WERI-Rb-1 (cell line): ENCODE results near the gene CHN1.

Source experiments
- DNase-seq: peaks from one replicate; pipeline ENCODE4 v3.0.0-alpha.2; 2020
- H3K27ac ChIP-seq: fragments of 250-450 bp; sonication (Bioruptor Pico); 2 replicates; pipeline ENCODE4 v1.5.1; 2020; ENCODE audit warnings: mild to moderate bottlenecking, moderate library complexity
- H3K27me3 ChIP-seq: fragments of 250-450 bp; sonication (Bioruptor Pico); 2 replicates; pipeline ENCODE4 v1.5.1; 2021; ENCODE audit warnings: mild to moderate bottlenecking, low read depth, moderate library complexity; ENCODE audit not compliant: insufficient read depth, severe bottlenecking
- H3K36me3 ChIP-seq: fragments of 250-450 bp; sonication (Bioruptor Pico); 2 replicates; pipeline ENCODE4 v1.5.1; 2020; ENCODE audit warnings: mild to moderate bottlenecking, moderate library complexity
- H3K4me3 ChIP-seq: 2 replicates; pipeline ENCODE4 v1.5.1; 2011; ENCODE audit warnings: low read depth, mild to moderate bottlenecking, control low read depth, low read length
- H3K9me3 ChIP-seq: fragments of 250-450 bp; sonication (Bioruptor Pico); 2 replicates; pipeline ENCODE4 v1.5.1; 2021; ENCODE audit warnings: mild to moderate bottlenecking, moderate library complexity; ENCODE audit not compliant: severe bottlenecking
- TF ChIP-seq, protein P1 (sequence below): IDR thresholded peaks from 2 replicates; pipeline ENCODE4 v1.5.1; 2011; ENCODE audit warnings: low read depth, mild to moderate bottlenecking, control low read depth, inconsistent platforms, low read length

Gene CHN1

DNA sequence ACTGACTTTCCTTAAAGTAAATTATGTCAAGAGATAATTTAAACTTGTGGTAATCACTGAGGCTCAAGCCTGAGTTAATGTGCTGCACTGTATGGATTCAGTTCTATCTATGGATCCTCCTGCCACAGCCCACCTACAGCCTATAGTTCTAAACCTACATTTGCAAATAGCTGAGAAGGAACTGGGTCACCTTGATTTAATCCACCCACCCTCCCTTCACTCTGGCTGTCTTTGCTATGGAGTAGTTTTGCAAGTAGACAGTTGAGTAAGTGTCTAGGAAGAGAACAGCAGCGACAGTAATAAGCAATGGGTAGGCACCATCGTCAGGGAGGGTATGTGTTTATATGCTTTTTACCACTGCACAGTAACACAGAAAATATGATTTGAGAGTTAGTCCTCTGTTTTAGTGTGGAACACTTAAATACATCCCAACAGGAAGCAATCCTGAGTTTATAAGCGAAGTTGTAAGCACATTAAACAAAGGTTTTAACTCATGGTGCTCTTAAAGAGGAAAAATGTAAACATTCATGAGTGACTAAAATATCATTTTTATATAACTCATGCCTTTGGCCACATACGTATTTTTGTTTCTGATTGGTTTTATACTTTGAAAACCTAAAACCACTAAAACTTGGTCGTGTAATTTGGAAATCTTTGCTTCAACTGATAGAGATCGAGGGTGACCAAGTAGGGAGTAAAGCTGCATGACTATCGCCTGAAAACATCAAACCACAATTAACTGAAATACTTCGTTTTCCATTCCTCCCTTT lies 204.6 kb downstream of the CHN1 start:
- peaks cover 14% of the 10 kb centered on the region for H3K36me3 ChIP-seq
- no peak overlapping the region for H3K27ac ChIP-seq
- no peaks in the 10 kb centered on the region for H3K9me3 ChIP-seq
- DNase-seq: no peak
- TF ChIP-seq, protein P1, sequence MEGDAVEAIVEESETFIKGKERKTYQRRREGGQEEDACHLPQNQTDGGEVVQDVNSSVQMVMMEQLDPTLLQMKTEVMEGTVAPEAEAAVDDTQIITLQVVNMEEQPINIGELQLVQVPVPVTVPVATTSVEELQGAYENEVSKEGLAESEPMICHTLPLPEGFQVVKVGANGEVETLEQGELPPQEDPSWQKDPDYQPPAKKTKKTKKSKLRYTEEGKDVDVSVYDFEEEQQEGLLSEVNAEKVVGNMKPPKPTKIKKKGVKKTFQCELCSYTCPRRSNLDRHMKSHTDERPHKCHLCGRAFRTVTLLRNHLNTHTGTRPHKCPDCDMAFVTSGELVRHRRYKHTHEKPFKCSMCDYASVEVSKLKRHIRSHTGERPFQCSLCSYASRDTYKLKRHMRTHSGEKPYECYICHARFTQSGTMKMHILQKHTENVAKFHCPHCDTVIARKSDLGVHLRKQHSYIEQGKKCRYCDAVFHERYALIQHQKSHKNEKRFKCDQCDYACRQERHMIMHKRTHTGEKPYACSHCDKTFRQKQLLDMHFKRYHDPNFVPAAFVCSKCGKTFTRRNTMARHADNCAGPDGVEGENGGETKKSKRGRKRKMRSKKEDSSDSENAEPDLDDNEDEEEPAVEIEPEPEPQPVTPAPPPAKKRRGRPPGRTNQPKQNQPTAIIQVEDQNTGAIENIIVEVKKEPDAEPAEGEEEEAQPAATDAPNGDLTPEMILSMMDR: no peak
- H3K4me3 ChIP-seq: no peak overlapping the region
- H3K27me3 ChIP-seq: no peaks in the 10 kb centered on the region

GRCh38 chr2:174798801-174799200 lies 206.4 kb downstream of the CHN1 start:
- no peak for DNase-seq
- TF ChIP-seq, protein P1: no peak

GRCh38 chr2:174797781-174798276 lies 207.4 kb downstream of the CHN1 start:
- H3K27ac ChIP-seq: no peak overlapping the region
- H3K36me3 ChIP-seq: peaks cover 14% of the 10 kb centered on the region
- DNase-seq: no peak
- no peaks in the 10 kb centered on the region for H3K27me3 ChIP-seq
- no peak overlapping the region for H3K4me3 ChIP-seq
- TF ChIP-seq, protein P1: no peak
- no peaks in the 10 kb centered on the region for H3K9me3 ChIP-seq

More at GRCh38 chr2:174798801-174799200, 206.4 kb downstream of the CHN1 start:
- Histone ChIP-seq H3K27me3 (no peaks in the 10 kb centered on the region), H3K36me3 (peaks cover 14% of the 10 kb centered on the region), H3K9me3 (no peaks in the 10 kb centered on the region), H3K4me3 (no peak overlapping the region), H3K27ac (no peak overlapping the region)

DNA sequence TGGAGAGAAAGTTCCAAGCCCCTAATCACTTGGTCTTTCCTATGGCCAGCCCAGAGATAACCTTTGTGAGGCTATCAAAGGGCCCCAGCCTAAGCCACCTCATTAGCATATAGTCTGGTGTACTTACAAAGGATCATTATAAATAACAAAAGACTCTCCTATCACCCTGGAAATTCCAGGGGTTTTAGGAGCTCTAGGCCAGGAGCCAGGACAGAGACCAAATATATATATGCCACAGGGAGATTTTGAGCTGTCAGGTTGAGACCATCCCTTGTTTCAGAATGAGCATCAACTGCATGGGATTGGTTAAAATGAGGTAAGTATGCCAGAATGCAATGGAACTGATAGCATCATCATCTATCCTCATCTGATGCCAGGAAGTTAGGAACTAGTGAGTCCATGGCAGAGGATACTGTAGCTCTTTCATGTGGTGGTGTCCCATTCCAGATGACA lies 208.8 kb downstream of the CHN1 start:
- Histone ChIP-seq H3K27me3 (no peaks in the 10 kb centered on the region), H3K9me3 (no peaks in the 10 kb centered on the region), H3K27ac (no peak overlapping the region), H3K4me3 (no peak overlapping the region), H3K36me3 (peaks cover 14% of the 10 kb centered on the region)
- DNase-seq: no peak
- TF ChIP-seq, protein P1: no peak

- H3K4me3 ChIP-seq: no peak overlapping the region
- H3K27me3 ChIP-seq: no peaks in the 10 kb centered on the region
- TF ChIP-seq, protein P1: no peak
- no peaks in the 10 kb centered on the region for H3K9me3 ChIP-seq
- no peak for DNase-seq
- no peak overlapping the region for H3K27ac ChIP-seq
- peaks cover 9% of the 10 kb centered on the region for H3K36me3 ChIP-seq
Measured at GRCh38 chr2:174794851-174795374, 210.3 kb downstream of the CHN1 start.
